Cortex of kidney (tissue), 1 donor: ENCODE measurements around the gene SRXN1.

Experiments used
- DNase-seq: peaks from one replicate; lab custom pipeline; 2025; lab: John Stamatoyannopoulos, UW

The SRXN1 gene

GRCh38 chr20:675453-676314, 22.7 kb upstream of the SRXN1 start, which contains the start of gene SCRT2:
SCRT2 (minus strand) TSS chr20:675802; CDS start chr20:675601, 201 bp downstream.
- no peak for DNase-seq

- DNase-seq, result no peak
Observed at GRCh38 chr20:675033-675452, 22.0 kb upstream of the SRXN1 start.

- no peak for DNase-seq
Observed at GRCh38 chr20:673603-674001, 20.6 kb upstream of the SRXN1 start.

GRCh38 chr20:672963-673602, 20.1 kb upstream of the SRXN1 start:
- no peak for DNase-seq

GRCh38 chr20:671252-672030, 18.4 kb upstream of the SRXN1 start:
- no peak for DNase-seq

GRCh38 chr20:669573-669972, 16.6 kb upstream of the SRXN1 start:
- no peak for DNase-seq

- DNase-seq, result no peak
Observed at GRCh38 chr20:668638-669037, 15.6 kb upstream of the SRXN1 start.

GRCh38 chr20:668050-668449, 15.1 kb upstream of the SRXN1 start:
- no peak for DNase-seq

- no peak for DNase-seq
Observed at GRCh38 chr20:667351-668034, 14.5 kb upstream of the SRXN1 start.

- DNase-seq, result no peak
Observed at GRCh38 chr20:666877-667276, 13.9 kb upstream of the SRXN1 start.

GRCh38 chr20:665276-665675, 12.3 kb upstream of the SRXN1 start:
- DNase-seq, result no peak

GRCh38 chr20:664576-664975, 11.6 kb upstream of the SRXN1 start:
- DNase-seq, result no peak

- no peak for DNase-seq
Observed at GRCh38 chr20:664151-664550, 11.2 kb upstream of the SRXN1 start.

- no peak for DNase-seq
Observed at GRCh38 chr20:663315-664090, 10.5 kb upstream of the SRXN1 start.

GRCh38 chr20:662277-663192, 9.5 kb upstream of the SRXN1 start:
- DNase-seq, result no peak

- DNase-seq, result no peak
Observed at GRCh38 chr20:661474-662270, 8.7 kb upstream of the SRXN1 start.

- DNase-seq, result no peak
Observed at GRCh38 chr20:658731-659291, 5.8 kb upstream of the SRXN1 start.

- DNase-seq, result no peak
Observed at GRCh38 chr20:658202-658601, 5.2 kb upstream of the SRXN1 start.
